NCI-H526 treated with DMSO at 0.1 percent for 48 hours (cell line): ENCODE measurements around the gene TMEM14A.
A peak's percentile ranks its signal among the peaks of the same experiment; 100 is the strongest.
"Not testable (repeated sequence)": the region's sequence is repeated elsewhere in the genome, so short reads cannot be mapped to it uniquely, and the experiment has no call there.

Experiments used
- DNase-seq: peaks from one replicate; lab custom pipeline; 2025; lab: John Stamatoyannopoulos, UW

TMEM14A gene

GRCh38 chr6:52670502-52671409, at the start of gene TMEM14A:
Gene TMEM14A, plus strand, starts transcription at chr6:52671113. Its CDS starts 5,990 bp downstream, at chr6:52677103.
- peak; percentile 80 for DNase-seq

- no peak for DNase-seq
These were observed 49.3 kb upstream of the TMEM14A start for GRCh38 chr6:52621631-52622030.

- DNase-seq, result no peak
These were observed 48.1 kb upstream of the TMEM14A start for GRCh38 chr6:52622810-52623209.

- DNase-seq, result no peak
These were observed 38.9 kb upstream of the TMEM14A start for GRCh38 chr6:52632011-52632410.

- no peak for DNase-seq
These were observed 36.7 kb upstream of the TMEM14A start for GRCh38 chr6:52634211-52634610.

GRCh38 chr6:52635049-52635577, 35.8 kb upstream of the TMEM14A start:
- no peak for DNase-seq

- no peak for DNase-seq
These were observed 34.1 kb upstream of the TMEM14A start for GRCh38 chr6:52636830-52637229.

- DNase-seq, result no peak
These were observed 31.4 kb upstream of the TMEM14A start for GRCh38 chr6:52639493-52639892.

GRCh38 chr6:52640170-52640569, 30.7 kb upstream of the TMEM14A start:
- no peak for DNase-seq

GRCh38 chr6:52640916-52641315, 30.0 kb upstream of the TMEM14A start:
- DNase-seq, result no peak

GRCh38 chr6:52641388-52641787, 29.5 kb upstream of the TMEM14A start:
- no peak for DNase-seq

GRCh38 chr6:52641826-52642225, 29.1 kb upstream of the TMEM14A start:
- DNase-seq, result no peak

GRCh38 chr6:52642368-52642767, 28.5 kb upstream of the TMEM14A start:
- no peak for DNase-seq

GRCh38 chr6:52643158-52643557, 27.8 kb upstream of the TMEM14A start:
- DNase-seq, result no peak

- DNase-seq, result no peak
These were observed 26.7 kb upstream of the TMEM14A start for GRCh38 chr6:52644253-52644652.

GRCh38 chr6:52645976-52646375, 24.9 kb upstream of the TMEM14A start:
- DNase-seq, result no peak

GRCh38 chr6:52647199-52647598, 23.7 kb upstream of the TMEM14A start:
- DNase-seq, result no peak

- DNase-seq, result no peak
These were observed 21.3 kb upstream of the TMEM14A start for GRCh38 chr6:52649536-52650160.

GRCh38 chr6:52650941-52651340, 20.0 kb upstream of the TMEM14A start:
- no peak for DNase-seq

GRCh38 chr6:52653151-52653550, 17.8 kb upstream of the TMEM14A start:
- DNase-seq, result no peak

GRCh38 chr6:52654007-52654406, 16.9 kb upstream of the TMEM14A start:
- DNase-seq, result no peak

- DNase-seq, result no peak
These were observed 16.3 kb upstream of the TMEM14A start for GRCh38 chr6:52654592-52654991.

- DNase-seq, result not testable (repeated sequence)
These were observed 15.0 kb upstream of the TMEM14A start for GRCh38 chr6:52655941-52656340.
